HCT116 (cell line): ENCODE results near the gene SHISAL1. TPM values are rescaled to one million over a fixed set of nuclear protein-coding genes. Genes with fewer than 3 reads are reported as not detected.
"Not testable (repeated sequence)": the region's sequence is repeated elsewhere in the genome, so short reads cannot be mapped to it uniquely, and the experiment has no call there.

Experiments
- ATAC-seq: fragments of 200-7000 bp; cut with Tn5 transposase; 2 replicates; pipeline ENCODE4 v1.9.1; 2020; ENCODE audit warnings: mild to moderate bottlenecking, moderate library complexity
- BruUV-seq: library from RNA; stranded (reverse); fragments of 400-500 nt; replicated peaks from 2 replicates; lab custom pipeline; 2021; lab: Mats Ljungman, UMichigan
- CTCF ChIA-PET: fragments of 300-600 bp; sonication (Branson Sonifier 250); formaldehyde crosslinking; loops from one replicate; lab custom pipeline; 2021; ENCODE audit warnings: antibody characterized with exemption; lab: Charles Lee
- POLR2A ChIA-PET: fragments of 300-600, 350-600 bp; sonication (Branson Sonifier 250); formaldehyde crosslinking; loops from one replicate; lab custom pipeline; 2021; ENCODE audit warnings: antibody characterized with exemption; lab: Charles Lee
- RAD21 ChIA-PET, 2 experiments: fragments of 300-600 bp; sonication (Branson Sonifier 250); formaldehyde crosslinking; loops; one replicate each; lab custom pipeline; 2023; ENCODE audit warnings: low total read pairs in 2 of 2; ENCODE audit not compliant: uncharacterized antibody in 2 of 2, unreplicated experiment in 2 of 2, low non-redundant PET in 1 of 2; lab: Charles Lee
- DNase-seq: peaks from one replicate; pipeline ENCODE4 v3.0.0-alpha.2; 2010; ENCODE audit warnings: low read depth, low spot score
- H2AFZ ChIP-seq: fragments of 200-600 bp; shearing (Covaris generic), sonication (generic); 2 replicates; pipeline ENCODE4 v1.6.1; 2017; ENCODE audit warnings: low read depth, mixed run types, mixed read lengths, antibody characterized with exemption, low read length; ENCODE audit not compliant: poor library complexity, severe bottlenecking
- H3K27ac ChIP-seq: 2 replicates; pipeline ENCODE4 v1.5.1; 2012; ENCODE audit warnings: low read depth, low read length
- H3K27me3 ChIP-seq: fragments of 200-600 bp; sonication (generic); 2 replicates; pipeline ENCODE4 v1.6.1; 2016; ENCODE audit warnings: mixed run types, low read length, mixed read lengths; ENCODE audit not compliant: insufficient read depth
- H3K36me3 ChIP-seq, 2 experiments: fragments of 200-500 bp in 1 of 2; fragments of 200-600 bp in 1 of 2; sonication (Bioruptor generic) in 1 of 2; sonication (generic) in 1 of 2; 2 replicates each; pipeline versions ENCODE4 v1.5.1 to v1.6.1; 2014 to 2016; ENCODE audit warnings: low read length in 2 of 2, inconsistent platforms in 1 of 2, mixed read lengths in 1 of 2, mixed run types in 1 of 2; ENCODE audit not compliant: insufficient read depth in 2 of 2, control insufficient read depth in 1 of 2
- H3K4me1 ChIP-seq, 2 experiments: fragments of 200-600 bp in 1 of 2; sonication (generic) in 1 of 2; 2 replicates each; pipeline versions ENCODE4 v1.5.1 to v1.6.1; 2012 to 2017; ENCODE audit warnings: low read length in 2 of 2, inconsistent platforms in 1 of 2, mild to moderate bottlenecking in 1 of 2, mixed read lengths in 1 of 2, mixed run types in 1 of 2, moderate library complexity in 1 of 2; ENCODE audit not compliant: insufficient read depth in 2 of 2, control insufficient read depth in 1 of 2
- H3K4me2 ChIP-seq: fragments of 200-600 bp; sonication (generic); 2 replicates; pipeline ENCODE4 v1.6.1; 2017; ENCODE audit warnings: mixed run types, low read length, mixed read lengths
- H3K4me3 ChIP-seq, 2 experiments: fragments of 200-600 bp in 1 of 2; sonication (generic) in 1 of 2; replicated peaks in 1 of 2; 2 replicates each; pipeline ENCODE4 v1.5.1; 2011 to 2016; ENCODE audit warnings: low read length in 2 of 2, control low read depth in 1 of 2, low read depth in 1 of 2, mild to moderate bottlenecking in 1 of 2, mixed read lengths in 1 of 2, mixed run types in 1 of 2
- H3K79me2 ChIP-seq: fragments of 200-600 bp; sonication (generic); 2 replicates; pipeline ENCODE4 v1.6.1; 2017; ENCODE audit warnings: mild to moderate bottlenecking, mixed run types, low read length, moderate library complexity, mixed read lengths; ENCODE audit not compliant: insufficient read depth
- H3K9ac ChIP-seq: fragments of 200-600 bp; sonication (generic); 2 replicates; pipeline ENCODE4 v1.6.1; 2016; ENCODE audit warnings: low read length, mixed read lengths
- H3K9me2 ChIP-seq: fragments of 200-600 bp; sonication (generic), shearing (Covaris generic); 2 replicates; pipeline ENCODE4 v1.6.1; 2017; ENCODE audit warnings: mixed run types, mild to moderate bottlenecking, moderate library complexity; ENCODE audit not compliant: insufficient read depth
- H3K9me3 ChIP-seq, 2 experiments: fragments of 200-500 bp in 1 of 2; fragments of 200-600 bp in 1 of 2; sonication (Bioruptor generic) in 1 of 2; sonication (generic) in 1 of 2; 2 replicates each; pipeline ENCODE4 v1.6.1; 2014 to 2017; ENCODE audit warnings: low read length in 2 of 2, mixed read lengths in 2 of 2, inconsistent platforms in 1 of 2, low read depth in 1 of 2, mild to moderate bottlenecking in 1 of 2, mixed run types in 1 of 2, moderate library complexity in 1 of 2; ENCODE audit not compliant: control insufficient read depth in 1 of 2, insufficient read depth in 1 of 2
- H4K20me1 ChIP-seq: fragments of 200-600 bp; sonication (generic), shearing (Covaris generic); 2 replicates; pipeline ENCODE4 v1.6.1; 2017; ENCODE audit warnings: mixed run types, mild to moderate bottlenecking, moderate library complexity; ENCODE audit not compliant: insufficient read depth
- CBX3 ChIP-seq: IDR thresholded peaks from 2 replicates; pipeline ENCODE4 v1.6.1; 2012; ENCODE audit warnings: low read depth
- ELF1 ChIP-seq: IDR thresholded peaks from 2 replicates; pipeline ENCODE4 v1.6.1; 2012; ENCODE audit warnings: low read depth, borderline replicate concordance
- EZH2 ChIP-seq: fragments of 200-600 bp; sonication (generic); IDR thresholded peaks from 2 replicates; pipeline ENCODE4 v1.6.1; 2017; ENCODE audit warnings: antibody characterized with exemption, mixed run types
- EZH2phosphoT487 ChIP-seq: fragments of 200-600 bp; IDR thresholded peaks from 2 replicates; pipeline ENCODE4 v1.6.1; 2018; ENCODE audit warnings: antibody characterized with exemption, borderline replicate concordance
- FOSL1 ChIP-seq: IDR thresholded peaks from 2 replicates; pipeline ENCODE4 v1.6.1; 2012; ENCODE audit warnings: low read depth
- RAD21 ChIP-seq: IDR thresholded peaks from 2 replicates; pipeline ENCODE4 v1.6.1; 2012; ENCODE audit warnings: low read depth, mild to moderate bottlenecking
- SIN3A ChIP-seq: IDR thresholded peaks from 2 replicates; pipeline ENCODE4 v1.6.1; 2012; ENCODE audit warnings: low read depth
- SP1 ChIP-seq: IDR thresholded peaks from 2 replicates; pipeline ENCODE4 v1.6.1; 2012; ENCODE audit warnings: low read depth
- TCF7L2 ChIP-seq: IDR thresholded peaks from 2 replicates; pipeline ENCODE4 v1.7.0; 2011; ENCODE audit warnings: borderline replicate concordance, inconsistent platforms; ENCODE audit not compliant: insufficient read depth, insufficient read length; ENCODE audit errors: extremely low read depth
- ZBTB33 ChIP-seq: IDR thresholded peaks from 2 replicates; pipeline ENCODE4 v1.6.1; 2011; ENCODE audit warnings: mild to moderate bottlenecking, low read length, moderate library complexity; ENCODE audit not compliant: insufficient replicate concordance; ENCODE audit errors: extremely low read depth
- ZFX ChIP-seq: fragments of 450-650 bp; IDR thresholded peaks from 2 replicates; pipeline ENCODE4 v1.6.1; 2017
- ZNF274 ChIP-seq: fragments of 200-500 bp; sonication (Bioruptor generic); IDR thresholded peaks from 2 replicates; pipeline ENCODE4 v1.6.1; 2014; ENCODE audit warnings: mild to moderate bottlenecking, low read depth, low read length, inconsistent platforms
- intact Hi-C: fragments of 100-400 bp; cut with micrococcal nuclease; formaldehyde crosslinking; loops from 2 replicates; pipeline ENCODE4 v1.10.0; 2022
- total RNA-seq: library from RNA; stranded (reverse); gene quantifications from one replicate; pipeline ENCODE4 v1.2.1, GENCODE V29; 2021; ENCODE audit not compliant: unreplicated experiment
- TF ChIP-seq, protein P1 (sequence below), 3 experiments: fragments of 200-600 bp in 1 of 3; sonication (generic) in 1 of 3; IDR thresholded peaks in 2 of 3; conservative IDR thresholded peaks in 1 of 3; 2 replicates each; pipeline ENCODE4 v1.5.1; 2012 to 2017; ENCODE audit warnings: low read depth in 2 of 3, low read length in 2 of 3, antibody characterized with exemption in 1 of 3, borderline replicate concordance in 1 of 3, control low read depth in 1 of 3, mild to moderate bottlenecking in 1 of 3, mixed read lengths in 1 of 3, mixed run types in 1 of 3, moderate library complexity in 1 of 3; ENCODE audit not compliant: insufficient read depth in 1 of 3

The SHISAL1 gene
- total RNA-seq, 1 experiment from 2014 or later, result not detected

DNA sequence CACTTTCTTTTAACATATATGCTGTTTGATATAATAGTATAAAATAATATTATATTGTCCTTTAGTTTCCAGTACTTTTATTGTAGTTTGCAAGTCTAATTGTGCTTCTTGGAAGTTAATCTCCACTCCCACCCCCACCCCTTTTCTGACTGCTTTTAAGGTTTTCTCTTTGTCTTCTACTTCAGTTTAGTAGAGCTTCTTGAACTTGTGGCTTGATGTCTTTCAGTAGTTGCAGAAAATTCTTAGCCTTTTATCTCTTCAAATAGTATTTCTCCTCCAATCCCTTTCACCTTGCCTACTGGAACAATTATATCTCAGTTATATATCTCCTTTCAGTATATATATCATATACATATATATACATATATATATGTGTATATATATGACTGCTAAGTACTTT lies 75.5 kb downstream of the SHISAL1 start:
- H4K20me1 ChIP-seq, result no peaks in the 10 kb centered on the region
- H3K4me3 ChIP-seq, result no peak overlapping the region
- ChIA-PET RAD21 (no interaction called here), POLR2A (no interaction called here), CTCF (no interaction called here)
- no peak overlapping the region for H3K4me2 ChIP-seq
- no peak overlapping the region for H2AFZ ChIP-seq
- no peak for DNase-seq
- H3K36me3 ChIP-seq, result no peaks in the 10 kb centered on the region
- intact Hi-C loops, result no loop called here
- no peak for ATAC-seq
- no TSS peak for BruUV-seq
- no peak for TF ChIP-seq EZH2phosphoT487
- no peak for TF ChIP-seq ZFX
- TF ChIP-seq SIN3A, result no peak
- no peak for TF ChIP-seq ZBTB33
- TF ChIP-seq FOSL1, result no peak
- no peak for TF ChIP-seq ZNF274
- no peak for TF ChIP-seq SP1
- TF ChIP-seq RAD21, result no peak
- no peak for TF ChIP-seq CBX3
- no peak for TF ChIP-seq ELF1
- TF ChIP-seq, protein P1, sequence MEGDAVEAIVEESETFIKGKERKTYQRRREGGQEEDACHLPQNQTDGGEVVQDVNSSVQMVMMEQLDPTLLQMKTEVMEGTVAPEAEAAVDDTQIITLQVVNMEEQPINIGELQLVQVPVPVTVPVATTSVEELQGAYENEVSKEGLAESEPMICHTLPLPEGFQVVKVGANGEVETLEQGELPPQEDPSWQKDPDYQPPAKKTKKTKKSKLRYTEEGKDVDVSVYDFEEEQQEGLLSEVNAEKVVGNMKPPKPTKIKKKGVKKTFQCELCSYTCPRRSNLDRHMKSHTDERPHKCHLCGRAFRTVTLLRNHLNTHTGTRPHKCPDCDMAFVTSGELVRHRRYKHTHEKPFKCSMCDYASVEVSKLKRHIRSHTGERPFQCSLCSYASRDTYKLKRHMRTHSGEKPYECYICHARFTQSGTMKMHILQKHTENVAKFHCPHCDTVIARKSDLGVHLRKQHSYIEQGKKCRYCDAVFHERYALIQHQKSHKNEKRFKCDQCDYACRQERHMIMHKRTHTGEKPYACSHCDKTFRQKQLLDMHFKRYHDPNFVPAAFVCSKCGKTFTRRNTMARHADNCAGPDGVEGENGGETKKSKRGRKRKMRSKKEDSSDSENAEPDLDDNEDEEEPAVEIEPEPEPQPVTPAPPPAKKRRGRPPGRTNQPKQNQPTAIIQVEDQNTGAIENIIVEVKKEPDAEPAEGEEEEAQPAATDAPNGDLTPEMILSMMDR (IDR thresholded peaks at IDR 0.05 in 2 of 3, conservative IDR thresholded peaks at IDR 0.05 in 1 of 3; ENCODE audit: borderline replicate concordance in 1 of 3, insufficient read depth in 1 of 3, low read depth in 2 of 3, low read length in 2 of 3), result no peak
- TF ChIP-seq TCF7L2, result no peak
- TF ChIP-seq EZH2, result no peak
- no peaks in the 10 kb centered on the region for H3K4me1 ChIP-seq
- 0 out of 2 replicates have a peak, but pooled peaks cover 2% of the 10 kb centered on the region for H3K27me3 ChIP-seq
- no peak overlapping the region for H3K9ac ChIP-seq
- no peaks in the 10 kb centered on the region for H3K9me3 ChIP-seq
- no peaks in the 10 kb centered on the region for H3K9me2 ChIP-seq
- no peak overlapping the region for H3K27ac ChIP-seq
- H3K79me2 ChIP-seq, result no peaks in the 10 kb centered on the region

DNA sequence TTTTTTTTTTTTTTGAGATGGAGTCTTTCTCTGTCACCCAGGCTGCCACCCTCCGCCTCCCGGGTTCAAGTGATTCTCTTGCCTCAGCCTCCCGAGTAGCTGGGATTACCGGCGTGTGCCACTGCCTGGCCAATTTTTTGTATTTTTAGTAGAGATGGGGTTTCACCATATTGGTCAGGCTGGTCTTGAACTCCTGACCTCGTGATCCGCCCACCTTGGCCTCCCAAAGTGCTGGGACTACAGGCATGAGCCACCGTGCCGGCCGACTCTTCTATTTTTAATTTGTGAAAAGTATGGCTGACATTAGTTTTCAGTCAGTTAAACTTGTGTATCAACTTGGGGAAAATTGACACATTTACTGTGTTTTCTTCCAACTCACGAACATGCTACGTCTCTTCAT lies 78.4 kb downstream of the SHISAL1 start:
- H4K20me1 ChIP-seq, H3K4me2 ChIP-seq, RAD21 ChIA-PET, H3K27ac ChIP-seq, H3K27me3 ChIP-seq, POLR2A ChIA-PET, H3K36me3 ChIP-seq, DNase-seq, BruUV-seq, H2AFZ ChIP-seq, H3K79me2 ChIP-seq, H3K9me3 ChIP-seq, intact Hi-C loops, H3K4me1 ChIP-seq, H3K9ac ChIP-seq, ATAC-seq, H3K9me2 ChIP-seq, CTCF ChIA-PET, H3K4me3 ChIP-seq: not testable (repeated sequence)
